Subcutaneous adipose tissue (tissue), 4 donors: Measurements from ENCODE around the gene SUGCT. TPM values are rescaled to one million over a fixed set of nuclear protein-coding genes. Genes with fewer than 3 reads are reported as not detected.

Source experiments
- total RNA-seq, 4 donors: library from RNA; depleted of rRNA; stranded (reverse); fragments of >200 nt; gene quantifications; one replicate each; pipeline ENCODE4 v1.1.0, GENCODE V29; 2016
- TF ChIP-seq, protein P1 (sequence below): fragments of 450-650 bp; IDR thresholded peaks from one replicate; pipeline ENCODE4 v1.5.1; 2016; ENCODE audit warnings: low read depth, mild to moderate bottlenecking, control low read depth, antibody characterized with exemption, moderate library complexity

SUGCT gene
- total RNA-seq, 4 donors from 2014 or later, result 1.1 to 3.1 (median 1.8) TPM

DNA sequence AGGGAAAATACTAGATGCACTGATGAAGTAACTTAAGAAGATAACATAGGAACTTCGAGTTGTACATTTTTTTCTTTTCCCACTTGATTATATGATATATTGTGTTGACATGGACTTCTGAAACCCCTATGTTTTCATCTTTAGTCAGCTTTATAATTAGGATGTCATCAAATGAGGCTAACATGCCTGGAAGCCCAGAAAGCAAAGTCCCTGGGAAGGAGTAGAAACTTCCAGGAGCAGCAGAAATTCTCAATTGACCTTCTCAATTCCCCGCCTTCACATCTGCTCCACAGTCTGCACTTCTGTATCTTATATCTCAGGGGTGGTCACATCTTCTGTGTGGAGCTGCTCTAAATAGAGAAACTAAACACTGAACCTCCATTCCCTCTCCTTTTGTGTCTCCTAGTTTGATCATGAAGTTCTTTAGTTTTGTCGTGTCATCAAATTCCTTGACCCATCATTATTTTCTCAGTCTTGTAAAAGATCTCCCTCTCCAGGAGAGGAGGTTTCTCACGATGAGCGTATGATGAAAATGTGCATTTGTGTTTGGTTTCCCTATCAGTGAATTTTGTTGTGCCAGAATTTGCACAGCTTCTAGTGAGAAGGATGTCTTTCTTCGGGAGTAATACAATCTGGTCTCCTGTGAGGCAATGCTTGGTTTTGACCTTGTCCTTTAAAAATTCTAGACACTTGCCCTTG is 303.3 kb downstream of the SUGCT start:
- TF ChIP-seq, protein P1, sequence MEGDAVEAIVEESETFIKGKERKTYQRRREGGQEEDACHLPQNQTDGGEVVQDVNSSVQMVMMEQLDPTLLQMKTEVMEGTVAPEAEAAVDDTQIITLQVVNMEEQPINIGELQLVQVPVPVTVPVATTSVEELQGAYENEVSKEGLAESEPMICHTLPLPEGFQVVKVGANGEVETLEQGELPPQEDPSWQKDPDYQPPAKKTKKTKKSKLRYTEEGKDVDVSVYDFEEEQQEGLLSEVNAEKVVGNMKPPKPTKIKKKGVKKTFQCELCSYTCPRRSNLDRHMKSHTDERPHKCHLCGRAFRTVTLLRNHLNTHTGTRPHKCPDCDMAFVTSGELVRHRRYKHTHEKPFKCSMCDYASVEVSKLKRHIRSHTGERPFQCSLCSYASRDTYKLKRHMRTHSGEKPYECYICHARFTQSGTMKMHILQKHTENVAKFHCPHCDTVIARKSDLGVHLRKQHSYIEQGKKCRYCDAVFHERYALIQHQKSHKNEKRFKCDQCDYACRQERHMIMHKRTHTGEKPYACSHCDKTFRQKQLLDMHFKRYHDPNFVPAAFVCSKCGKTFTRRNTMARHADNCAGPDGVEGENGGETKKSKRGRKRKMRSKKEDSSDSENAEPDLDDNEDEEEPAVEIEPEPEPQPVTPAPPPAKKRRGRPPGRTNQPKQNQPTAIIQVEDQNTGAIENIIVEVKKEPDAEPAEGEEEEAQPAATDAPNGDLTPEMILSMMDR, result no peak

DNA sequence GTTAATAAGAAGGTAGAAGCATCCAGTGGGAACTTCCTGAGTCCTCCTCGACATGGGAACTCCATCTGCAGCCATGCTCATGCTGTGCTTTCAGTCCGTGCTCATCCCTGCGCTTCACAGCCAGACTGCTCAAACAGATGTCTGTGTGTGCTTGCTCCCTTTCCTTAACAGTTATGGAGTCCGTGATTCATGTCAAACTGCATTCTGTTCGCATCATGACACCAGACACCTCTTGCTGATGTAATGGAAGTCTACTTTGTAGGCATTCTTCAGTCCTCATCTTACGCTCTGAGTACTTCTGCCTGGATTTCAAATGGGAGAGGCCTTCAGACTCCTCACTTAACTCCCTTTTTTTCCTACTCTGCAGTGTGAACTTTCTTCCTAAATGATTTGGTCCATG is 304.9 kb downstream of the SUGCT start:
- TF ChIP-seq, protein P1, result no peak

DNA sequence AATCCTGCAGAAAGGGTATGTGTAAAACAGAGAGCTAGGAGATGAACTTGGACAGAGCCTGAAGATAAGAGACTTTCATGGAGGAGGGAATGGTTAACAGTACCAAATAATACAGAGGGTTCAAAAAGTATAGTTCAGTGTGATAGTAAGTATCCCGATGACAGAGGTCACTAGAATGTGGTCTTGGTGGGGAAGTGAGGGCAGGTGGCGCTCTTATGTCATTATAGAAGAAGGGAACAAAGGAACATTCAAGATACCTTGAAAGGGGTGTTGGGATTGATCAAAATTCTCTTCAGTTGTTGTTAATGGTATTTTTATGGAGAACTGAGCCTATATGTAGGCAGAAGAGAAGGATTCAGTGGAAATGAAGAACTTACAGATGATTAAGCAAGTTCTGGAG is 312.5 kb downstream of the SUGCT start:
- TF ChIP-seq, protein P1, result no peak

DNA sequence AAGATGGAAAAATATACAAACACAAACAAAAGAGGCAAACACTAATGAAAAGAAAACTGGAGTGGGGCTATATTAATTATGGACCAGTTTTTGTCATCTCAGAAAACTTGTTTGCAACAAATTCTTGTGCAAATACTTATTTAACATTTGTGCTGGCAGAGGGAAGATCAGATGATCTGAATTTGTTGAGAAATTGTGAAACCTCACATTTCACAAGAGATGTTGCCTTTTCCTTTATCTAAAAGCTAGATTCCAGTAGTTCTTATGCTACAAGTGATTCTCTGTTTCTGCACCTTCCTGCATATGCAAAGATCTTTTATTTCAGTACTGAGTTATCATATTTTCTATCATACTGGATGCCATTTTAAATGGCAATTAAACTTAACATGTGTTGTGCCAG is 320.7 kb downstream of the SUGCT start:
- TF ChIP-seq, protein P1, result no peak

DNA sequence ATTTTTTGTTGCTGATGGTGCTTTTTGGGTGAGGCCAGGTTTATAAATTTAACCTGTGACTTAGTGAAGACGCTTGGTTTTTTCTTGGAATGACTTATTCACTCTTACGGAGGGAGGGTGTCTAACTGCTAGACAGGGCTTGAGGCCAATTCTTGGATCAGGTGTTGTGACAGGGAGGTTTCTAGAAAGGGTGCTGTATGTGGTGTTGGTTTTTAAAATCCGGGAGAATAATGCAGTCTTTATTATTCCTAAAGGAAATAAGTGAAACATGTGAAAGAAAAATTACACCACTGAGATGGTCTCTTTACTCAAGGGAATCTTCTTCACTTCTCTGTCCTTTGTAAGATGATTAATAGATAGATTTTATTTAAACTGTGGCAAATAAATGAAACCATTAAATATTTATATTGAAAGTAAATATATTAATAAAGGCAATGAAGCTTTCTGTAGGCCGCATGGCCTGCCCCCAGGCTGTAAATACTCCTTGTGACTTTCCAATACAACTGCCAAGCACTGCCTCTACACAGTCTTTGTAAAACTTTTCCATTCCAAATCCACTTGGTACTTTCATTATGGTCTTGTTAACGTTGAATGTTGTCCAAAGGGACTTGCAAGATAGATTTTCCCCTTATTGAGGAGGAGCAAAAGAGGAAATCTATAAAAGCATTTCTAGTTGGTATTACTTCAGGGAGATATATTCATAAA is 323.1 kb downstream of the SUGCT start:
- TF ChIP-seq, protein P1, result no peak

DNA sequence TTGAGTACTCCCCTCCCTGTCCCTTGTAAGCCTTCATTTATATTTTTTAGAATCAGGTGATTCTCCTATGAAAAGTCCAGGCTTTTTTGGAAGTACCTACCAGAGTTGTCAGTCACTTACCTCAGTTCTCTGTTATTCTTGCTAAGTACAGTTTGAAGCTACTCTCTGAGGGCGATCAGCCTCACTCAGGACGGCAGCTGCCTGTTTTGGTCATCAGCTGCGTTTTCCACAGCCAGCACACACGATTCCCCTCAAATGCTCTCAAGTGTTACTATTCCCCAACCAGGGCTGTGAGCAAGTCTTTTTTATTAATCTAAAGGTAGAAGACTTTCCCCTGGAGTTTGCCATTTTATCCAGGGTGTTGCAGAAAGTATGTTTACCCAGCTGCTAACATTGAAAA is 328.6 kb downstream of the SUGCT start:
- TF ChIP-seq, protein P1, result no peak

DNA sequence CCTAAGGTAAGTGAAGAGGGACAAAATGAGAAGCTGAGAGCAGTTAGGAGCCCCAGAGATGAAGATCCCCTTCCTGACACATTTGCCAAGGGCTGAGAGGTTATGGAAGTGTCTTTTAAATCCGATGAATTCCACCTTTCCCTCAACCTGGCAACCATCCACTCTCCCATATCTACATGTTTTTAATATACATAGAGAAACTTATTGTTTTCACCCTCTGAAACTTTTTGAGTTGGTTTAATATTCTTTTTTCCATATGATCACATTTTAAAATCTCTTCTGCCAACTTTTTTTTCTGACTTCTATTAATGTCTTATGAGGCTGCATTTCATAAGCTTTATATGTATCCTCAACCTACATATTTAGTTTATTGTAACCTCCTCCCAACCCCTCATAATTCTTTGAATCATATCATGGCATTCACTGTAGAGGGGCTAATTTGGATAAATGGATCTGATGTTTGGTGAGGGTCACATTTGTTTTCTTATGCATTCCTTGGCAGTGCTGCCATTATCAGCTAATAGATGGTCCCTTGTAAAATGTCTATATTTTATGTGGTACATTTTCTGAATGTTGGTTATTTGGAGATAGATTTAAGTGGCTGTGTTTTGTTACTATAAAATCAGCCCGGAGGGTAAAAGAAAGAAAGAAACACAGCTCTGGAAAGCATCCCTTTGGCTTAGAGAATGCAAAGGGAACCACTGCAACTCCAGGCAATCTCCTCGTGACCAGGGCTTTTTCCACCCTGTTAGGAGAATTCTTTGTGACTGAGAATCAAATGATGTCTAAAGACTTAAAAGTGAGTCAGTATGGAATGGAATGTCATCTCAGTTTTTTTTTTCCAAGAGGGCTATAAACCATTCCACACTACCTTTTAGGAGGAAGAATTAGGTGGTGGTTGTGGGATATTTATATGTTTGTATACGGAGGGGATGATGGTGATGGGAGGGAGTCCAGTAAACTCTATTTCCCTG is 334.4 kb downstream of the SUGCT start:
- TF ChIP-seq, protein P1, result no peak
